Activated T-cell treated with anti-CD3 and anti-CD28 coated beads for 48 hours (primary cell): ENCODE data around the gene TMEM128.
"Not testable (repeated sequence)": the region's sequence is repeated elsewhere in the genome, so short reads cannot be mapped to it uniquely, and the experiment has no call there.

Experiments used
- DNase-seq: peaks from one replicate; pipeline ENCODE4 v3.0.0-alpha.2; 2020; ENCODE audit warnings: low read depth

The TMEM128 gene

DNA sequence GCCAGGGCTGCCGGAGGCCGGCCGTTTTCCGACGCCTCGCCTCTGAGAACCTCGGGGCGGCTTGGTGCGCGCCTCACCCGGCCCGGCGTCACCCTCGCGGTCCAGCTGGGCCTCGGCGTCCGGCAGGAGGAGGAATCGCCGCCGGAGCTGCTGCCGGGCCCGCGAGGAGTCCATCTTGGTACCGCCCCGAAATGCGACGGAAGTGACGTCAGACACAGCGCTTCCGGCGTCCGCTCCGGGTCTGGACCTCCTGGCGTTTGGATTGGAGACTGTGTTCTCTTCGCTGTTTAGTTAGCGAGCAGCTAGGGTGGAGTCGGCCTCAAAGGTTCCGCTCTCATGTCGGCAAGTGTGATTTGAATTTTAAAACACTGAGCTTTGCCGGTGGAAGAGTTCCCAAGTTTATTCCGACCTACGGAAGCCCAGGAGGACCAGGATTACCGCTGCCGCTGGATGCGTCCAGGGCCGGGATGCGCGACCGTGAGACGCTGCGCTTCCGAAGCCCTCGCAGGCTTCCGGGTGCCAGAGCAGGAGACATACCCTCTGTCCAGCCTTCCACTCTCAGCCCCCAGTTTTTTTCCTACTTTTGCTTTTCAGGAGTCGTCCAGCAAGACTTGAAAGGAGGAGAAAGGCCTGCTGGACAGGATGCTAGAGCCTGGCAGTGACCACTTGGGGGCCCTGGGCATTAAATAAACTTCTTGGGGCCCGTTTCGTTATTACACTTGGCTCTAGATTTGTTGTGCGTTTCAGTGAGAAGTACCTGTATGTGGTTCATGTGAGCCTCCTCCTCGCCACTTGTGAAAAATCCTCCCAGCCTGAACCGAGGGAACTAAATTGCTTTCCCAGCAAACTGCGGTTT lies at the start of gene TMEM128:
Gene TMEM128 (minus strand): TSS at position 195 of the 856 bp plus-strand sequence. CDS start 21 bp downstream, at position 174.
- DNase-seq: peak; percentile 87

GRCh38 chr4:4296283-4296846 lies 48.3 kb upstream of the TMEM128 start:
- no peak for DNase-seq

- DNase-seq: no peak
Measured at GRCh38 chr4:4293279-4293678, 45.3 kb upstream of the TMEM128 start.

GRCh38 chr4:4289941-4290850 lies 42.2 kb upstream of the TMEM128 start, which contains the start of the genes LYAR and ZBTB49:
TSS of gene LYAR (minus strand) at chr4:4290154. CDS start at chr4:4283742, 6,412 bp downstream.
TSS of gene ZBTB49 (plus strand) at chr4:4290251. CDS start at chr4:4299946, 9,695 bp downstream.
- peak; percentile 95 for DNase-seq

DNA sequence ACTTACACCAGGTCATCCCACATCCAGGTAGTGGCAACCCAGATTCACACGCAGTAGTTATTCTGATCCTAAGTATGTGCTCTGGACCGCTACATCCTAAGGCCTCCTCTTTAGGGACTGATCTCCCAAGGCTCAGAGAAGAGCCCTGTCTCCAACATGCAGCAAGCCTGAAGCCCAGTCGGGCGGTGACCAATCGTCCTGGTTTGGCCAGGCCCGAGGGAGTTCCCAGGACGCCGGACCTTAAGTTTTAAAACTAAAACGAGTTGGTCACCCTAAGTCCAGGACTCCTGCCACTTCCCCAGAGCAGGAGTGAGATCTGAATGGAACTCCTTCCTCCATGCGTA lies 41.5 kb upstream of the TMEM128 start:
- DNase-seq: no peak

GRCh38 chr4:4289055-4289454 lies 41.0 kb upstream of the TMEM128 start:
- no peak for DNase-seq

DNA sequence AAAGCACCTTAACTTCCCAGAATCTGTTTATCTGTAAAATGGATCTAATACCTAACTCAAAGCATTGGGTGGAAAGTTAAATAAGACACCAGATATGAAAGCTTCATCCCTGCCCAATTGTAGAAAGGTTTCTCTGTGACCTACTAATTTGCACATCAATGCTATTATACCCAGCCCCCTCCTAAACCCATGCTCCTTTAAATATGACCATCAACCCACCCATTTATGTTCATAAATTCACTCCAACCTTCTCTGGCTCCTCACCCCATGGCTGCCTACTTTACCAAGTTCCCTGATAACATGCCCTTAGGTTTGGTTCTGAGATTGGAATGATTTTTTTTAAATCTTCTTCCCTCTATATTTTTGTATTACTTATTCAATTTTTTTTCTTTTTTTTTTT lies 40.1 kb upstream of the TMEM128 start:
- no peak for DNase-seq

- DNase-seq: no peak
Measured at GRCh38 chr4:4284827-4285618, 37.0 kb upstream of the TMEM128 start.

GRCh38 chr4:4281787-4282186 lies 33.8 kb upstream of the TMEM128 start:
- DNase-seq: no peak

GRCh38 chr4:4277531-4277930 lies 29.5 kb upstream of the TMEM128 start:
- no peak for DNase-seq

DNA sequence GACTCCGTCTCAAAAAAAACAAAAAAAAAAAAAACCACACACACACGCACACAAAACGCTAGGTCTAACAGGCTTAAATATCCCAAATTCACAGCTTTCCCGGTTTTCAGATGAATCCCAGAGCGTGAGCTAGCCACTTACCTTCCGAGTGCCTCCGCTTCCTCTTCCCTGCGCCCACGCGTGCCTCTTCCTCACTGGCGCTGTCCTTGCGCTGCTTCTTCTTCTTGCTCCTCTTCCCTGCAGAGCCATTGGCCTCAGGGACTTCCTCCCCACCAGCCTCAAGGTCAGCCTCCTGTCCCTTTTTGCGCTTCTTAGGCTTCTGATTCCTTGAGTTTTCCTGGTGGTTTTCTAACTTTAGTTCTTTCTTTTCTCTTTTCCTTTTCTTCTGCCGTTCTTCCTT lies 26.2 kb upstream of the TMEM128 start:
- no peak for DNase-seq

DNA sequence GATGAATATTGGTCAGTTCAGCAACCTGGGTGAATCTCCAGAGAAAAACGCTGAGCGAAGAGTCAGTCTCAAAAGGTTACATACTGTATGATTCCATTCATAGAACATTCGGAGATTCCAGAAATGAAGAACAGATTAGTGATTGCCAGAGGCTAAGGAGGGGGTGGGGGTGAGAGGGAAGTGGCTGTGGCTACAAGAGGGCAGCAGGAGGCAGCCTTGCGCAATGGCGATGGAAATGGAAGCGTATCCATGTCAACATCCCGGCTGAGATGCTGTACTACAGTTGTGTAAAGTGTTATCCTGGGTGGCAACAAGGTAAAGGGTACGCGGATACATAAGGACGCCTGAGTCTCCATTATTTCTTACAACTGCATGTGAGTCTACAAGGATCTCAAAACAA lies 23.9 kb upstream of the TMEM128 start:
- no peak for DNase-seq

DNA sequence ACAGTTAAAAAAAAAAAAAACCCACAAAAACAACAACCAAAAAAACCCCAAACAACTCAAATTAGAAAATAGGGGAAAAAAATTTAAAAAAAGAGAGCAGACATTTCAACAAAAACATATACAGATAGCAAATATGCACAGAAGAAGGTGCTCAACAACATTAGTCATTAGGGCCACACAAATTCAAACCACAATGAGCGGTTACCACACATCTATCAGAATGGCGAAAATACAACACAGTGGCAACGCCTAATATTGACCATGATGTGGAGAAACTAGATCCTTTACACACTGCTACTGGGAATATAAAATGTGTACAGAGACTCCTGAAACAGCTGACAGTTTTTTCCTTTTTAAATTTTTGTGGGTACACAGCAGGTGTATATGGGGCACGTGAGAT lies 22.5 kb upstream of the TMEM128 start:
- no peak for DNase-seq

- DNase-seq: no peak
Measured at GRCh38 chr4:4269856-4270255, 21.8 kb upstream of the TMEM128 start.

DNA sequence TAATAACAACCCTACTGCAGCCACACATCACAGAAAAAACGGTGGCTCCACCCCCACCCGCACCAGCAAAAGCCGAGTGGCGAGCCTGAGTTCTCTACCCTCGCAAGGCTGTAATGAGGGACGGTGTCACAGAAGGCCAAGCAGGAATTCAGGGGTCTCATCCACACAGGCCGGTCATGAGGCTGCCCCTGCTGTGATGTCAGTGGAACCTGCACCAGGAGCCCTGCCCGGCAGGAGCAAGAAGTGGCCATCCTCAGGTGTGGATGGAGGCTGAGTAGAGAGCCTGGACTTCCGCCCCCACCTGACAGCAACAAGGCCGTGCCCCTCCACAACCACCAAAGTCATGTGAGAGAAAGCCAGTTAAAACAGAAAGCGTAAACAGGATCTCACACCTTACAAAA lies 21.3 kb upstream of the TMEM128 start:
- DNase-seq: no peak

- no peak for DNase-seq
Measured at GRCh38 chr4:4268776-4269175, 20.8 kb upstream of the TMEM128 start.

DNA sequence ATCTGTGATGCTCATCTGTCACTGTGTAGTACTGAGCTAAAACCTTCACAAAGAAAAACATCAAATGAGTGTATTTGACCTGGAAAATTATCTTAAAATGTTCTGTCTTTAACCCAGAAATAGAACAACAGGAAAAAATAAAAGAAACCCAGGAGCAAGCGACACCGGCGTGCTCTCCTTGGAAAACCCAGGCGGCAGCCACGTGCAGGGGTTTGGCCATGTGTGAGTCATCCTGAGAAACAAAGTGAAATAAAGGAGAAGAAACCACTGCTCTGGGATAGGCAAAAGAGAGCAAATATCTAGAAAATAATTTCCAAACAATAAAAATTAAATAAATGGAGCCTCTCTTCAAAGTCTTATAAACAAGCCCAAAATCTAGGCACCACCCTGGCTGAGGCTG lies 20.0 kb upstream of the TMEM128 start:
- DNase-seq: no peak

DNA sequence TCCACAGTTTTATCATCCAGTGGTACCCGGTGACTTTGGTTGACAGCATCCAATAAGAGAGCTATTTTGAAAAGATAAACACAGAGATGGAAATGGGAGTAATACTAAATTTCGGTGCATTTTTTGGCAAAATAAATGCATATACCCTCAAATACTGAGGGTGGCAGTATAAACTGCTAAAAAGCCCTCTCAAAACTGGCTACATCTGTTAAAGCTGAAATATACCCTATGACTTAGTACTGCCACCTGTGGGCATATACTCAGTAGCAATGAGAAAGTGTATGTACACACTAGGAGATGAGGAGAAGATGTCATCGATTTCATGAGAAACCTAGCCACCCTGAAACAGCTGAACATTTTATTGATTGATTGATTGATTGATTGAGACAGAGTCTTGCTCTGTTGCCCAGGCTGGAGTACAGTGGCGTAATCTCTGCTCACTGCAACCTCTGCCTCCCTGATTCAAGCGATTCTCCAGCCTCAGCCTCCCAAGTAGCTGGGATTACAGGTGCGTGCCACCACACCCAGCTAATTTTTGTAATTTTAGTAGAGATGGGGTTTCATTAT lies 12.2 kb upstream of the TMEM128 start:
- DNase-seq: no peak

DNA sequence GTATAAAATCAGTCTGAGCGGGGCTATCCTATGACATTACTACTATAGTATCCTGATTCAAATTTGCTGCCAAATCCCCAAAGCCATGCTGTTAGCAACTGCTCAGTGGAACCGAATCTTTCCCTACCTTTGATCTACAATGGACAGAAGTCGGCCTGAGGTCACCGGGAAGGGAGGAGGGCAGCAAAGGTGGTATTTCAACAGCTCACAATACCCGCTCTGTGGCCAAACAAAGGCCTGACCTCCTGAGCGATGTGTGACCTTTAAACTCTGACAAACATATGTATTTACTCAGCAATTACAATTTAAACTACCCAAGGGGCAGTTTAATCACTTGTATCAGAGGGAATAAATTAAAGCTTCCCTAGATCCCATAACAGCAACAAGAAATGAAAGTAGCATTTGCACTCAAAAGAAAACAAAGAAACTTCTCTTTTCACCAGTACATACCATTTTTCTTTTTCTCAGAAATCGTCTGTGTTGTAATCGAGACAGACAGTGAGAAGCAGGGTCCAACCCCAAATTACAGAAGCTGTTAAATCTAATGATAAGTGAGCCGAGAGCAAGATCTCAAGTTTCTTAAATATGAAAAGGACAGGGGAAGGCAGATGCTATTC lies 11.6 kb upstream of the TMEM128 start:
- DNase-seq: no peak

DNA sequence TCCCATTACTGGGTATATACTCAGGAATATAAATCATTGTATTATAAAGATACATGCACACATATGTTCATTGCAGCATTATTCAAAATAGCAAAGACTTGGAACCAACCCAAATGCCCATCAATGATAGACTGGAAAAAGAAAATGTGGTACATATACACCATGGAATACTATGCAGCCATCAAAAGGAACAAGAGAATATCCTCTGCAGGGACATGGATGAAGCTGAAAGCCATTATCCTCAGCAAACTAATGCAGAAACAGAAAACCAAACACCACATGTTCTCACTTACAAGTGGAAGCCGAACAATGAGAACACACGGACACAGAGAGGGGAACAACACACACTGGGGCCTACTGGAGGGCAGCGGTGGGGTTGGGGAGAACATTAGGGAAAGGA lies 9.7 kb upstream of the TMEM128 start:
- DNase-seq: not testable (repeated sequence)

DNA sequence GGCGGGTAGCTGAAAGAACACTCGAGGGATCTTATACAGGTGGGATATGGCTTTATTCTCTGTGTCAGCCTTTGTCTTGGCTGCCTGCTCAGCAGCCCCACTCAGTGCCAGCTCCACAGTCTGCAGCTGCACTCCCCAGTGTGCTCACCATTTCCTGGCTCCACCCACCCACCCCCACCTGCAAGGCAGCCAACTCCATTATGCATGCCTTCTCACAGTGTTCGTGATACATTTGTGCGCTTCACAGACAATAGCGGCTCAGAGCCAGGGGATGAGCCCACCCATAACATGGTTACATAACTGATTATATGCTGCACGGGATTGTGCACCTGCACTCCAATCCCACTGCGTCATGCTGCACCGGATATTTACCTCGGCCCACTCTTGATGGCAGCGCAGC lies 8.8 kb upstream of the TMEM128 start:
- no peak for DNase-seq
